Cardiac fibroblast (primary cell): Measurements from ENCODE around the gene DNAAF1.
"Not testable (repeated sequence)": the region's sequence is repeated elsewhere in the genome, so short reads cannot be mapped to it uniquely, and the experiment has no call there.

Source experiments
- DNase-seq, 2 donors: peaks; one replicate each; pipeline versions ENCODE4 v3.0.0 to v3.0.0-alpha.2; 2010; ENCODE audit warnings: low read depth in 2 of 2
- H3K4me3 ChIP-seq, 2 donors: replicated peaks in 1 of 2; 1 replicate in 1 of 2; 2 replicates in 1 of 2; pipeline ENCODE4 v1.5.1; 2011; ENCODE audit warnings: low read depth in 2 of 2, low read length in 2 of 2, mild to moderate bottlenecking in 2 of 2, moderate library complexity in 1 of 2
- TF ChIP-seq, protein P1 (sequence below): IDR thresholded peaks from one replicate; pipeline ENCODE4 v1.5.1; 2011; ENCODE audit warnings: low read depth, mild to moderate bottlenecking, low read length, inconsistent platforms

DNAAF1 gene

DNA sequence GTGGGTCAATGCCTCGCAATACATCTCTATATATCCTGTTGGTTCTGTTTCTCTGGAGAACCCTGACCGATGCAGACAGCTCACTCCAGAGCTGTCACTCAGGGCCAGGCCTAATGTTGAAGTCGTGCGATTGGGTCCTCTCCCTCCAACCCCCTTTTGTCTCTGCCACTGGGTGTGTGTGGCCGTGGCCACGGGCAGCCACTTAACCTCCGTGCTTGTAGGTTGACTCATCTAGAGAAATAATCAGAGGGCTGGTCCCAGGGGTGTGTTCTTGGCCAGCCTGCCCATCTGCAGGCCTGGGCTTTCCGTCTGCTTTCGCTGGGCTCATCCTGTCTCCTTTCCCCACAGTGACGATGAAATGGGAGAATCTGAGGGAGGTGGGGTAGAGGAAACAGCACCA, 53.3 kb downstream of the DNAAF1 start:
- TF ChIP-seq, protein P1, sequence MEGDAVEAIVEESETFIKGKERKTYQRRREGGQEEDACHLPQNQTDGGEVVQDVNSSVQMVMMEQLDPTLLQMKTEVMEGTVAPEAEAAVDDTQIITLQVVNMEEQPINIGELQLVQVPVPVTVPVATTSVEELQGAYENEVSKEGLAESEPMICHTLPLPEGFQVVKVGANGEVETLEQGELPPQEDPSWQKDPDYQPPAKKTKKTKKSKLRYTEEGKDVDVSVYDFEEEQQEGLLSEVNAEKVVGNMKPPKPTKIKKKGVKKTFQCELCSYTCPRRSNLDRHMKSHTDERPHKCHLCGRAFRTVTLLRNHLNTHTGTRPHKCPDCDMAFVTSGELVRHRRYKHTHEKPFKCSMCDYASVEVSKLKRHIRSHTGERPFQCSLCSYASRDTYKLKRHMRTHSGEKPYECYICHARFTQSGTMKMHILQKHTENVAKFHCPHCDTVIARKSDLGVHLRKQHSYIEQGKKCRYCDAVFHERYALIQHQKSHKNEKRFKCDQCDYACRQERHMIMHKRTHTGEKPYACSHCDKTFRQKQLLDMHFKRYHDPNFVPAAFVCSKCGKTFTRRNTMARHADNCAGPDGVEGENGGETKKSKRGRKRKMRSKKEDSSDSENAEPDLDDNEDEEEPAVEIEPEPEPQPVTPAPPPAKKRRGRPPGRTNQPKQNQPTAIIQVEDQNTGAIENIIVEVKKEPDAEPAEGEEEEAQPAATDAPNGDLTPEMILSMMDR, result no peak

DNA sequence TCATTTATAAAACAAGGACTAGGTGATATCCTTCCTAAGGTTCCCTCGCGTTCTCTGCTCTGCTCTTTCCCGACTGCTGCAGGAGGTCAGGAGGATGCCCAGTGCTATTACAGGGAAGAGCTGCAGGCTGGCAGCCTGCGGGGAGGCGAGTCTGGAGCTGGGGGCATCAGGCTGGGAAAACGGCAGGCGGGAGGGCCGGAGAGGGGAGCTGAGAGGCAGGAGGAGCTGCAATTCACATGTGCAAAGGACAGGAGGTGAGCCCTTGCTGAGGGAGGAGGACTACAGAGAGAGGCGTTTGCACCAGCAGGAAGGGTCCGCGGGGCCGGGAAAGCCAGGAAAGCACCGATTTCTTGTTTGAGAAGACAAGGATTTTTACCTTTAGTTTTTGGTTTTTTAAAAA, 54.0 kb downstream of the DNAAF1 start:
- H3K4me3 ChIP-seq, result no peak overlapping the region
- TF ChIP-seq, protein P1, result no peak
- no peak for DNase-seq

More for the DNA sequence above, 53.3 kb downstream of the DNAAF1 start:
- no peak overlapping the region for H3K4me3 ChIP-seq
- peak; percentile 73 to 85 for DNase-seq

DNA sequence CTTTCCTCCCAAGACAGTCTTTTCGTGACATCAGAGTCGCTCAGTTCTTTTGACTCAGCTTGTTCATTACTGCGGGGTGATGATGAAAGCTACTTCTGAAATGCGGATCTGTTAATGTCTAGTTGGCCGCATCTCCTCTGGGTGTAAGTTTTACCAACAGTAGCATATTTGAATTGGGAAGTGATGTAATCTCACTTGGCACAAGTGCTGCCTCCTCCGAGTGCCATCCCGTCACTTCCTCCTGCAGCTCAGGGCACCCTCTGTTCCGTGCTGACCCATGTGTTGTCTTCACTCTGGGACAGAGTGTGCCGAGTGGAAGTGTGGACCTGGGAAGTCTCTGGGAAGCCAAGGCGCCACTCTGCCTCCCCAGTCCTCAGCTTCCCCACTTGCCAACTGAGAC, 54.8 kb downstream of the DNAAF1 start:
- TF ChIP-seq, protein P1, result no peak
- DNase-seq, result no peak
- no peak overlapping the region for H3K4me3 ChIP-seq

DNA sequence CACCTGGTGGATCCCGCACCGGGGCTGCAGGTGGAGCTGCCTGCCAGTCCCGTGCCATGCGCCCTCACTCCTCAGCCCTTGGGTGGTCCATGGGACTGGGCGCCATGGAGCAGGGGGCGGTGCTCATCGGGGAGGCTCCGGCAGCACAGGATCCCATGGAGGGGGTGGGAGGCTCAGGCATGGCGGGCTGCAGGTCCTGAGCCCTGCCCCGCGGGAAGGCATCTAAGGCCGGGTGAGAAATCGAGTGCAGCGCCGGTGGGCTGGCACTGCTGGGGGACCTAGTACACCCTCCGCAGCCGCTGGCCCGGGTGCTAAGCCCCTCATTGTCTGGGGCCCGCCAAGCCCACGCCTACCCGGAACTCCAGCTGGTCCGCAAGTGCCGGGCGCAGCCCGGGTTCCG, 59.4 kb downstream of the DNAAF1 start:
- not testable (repeated sequence) for DNase-seq, H3K4me3 ChIP-seq

DNA sequence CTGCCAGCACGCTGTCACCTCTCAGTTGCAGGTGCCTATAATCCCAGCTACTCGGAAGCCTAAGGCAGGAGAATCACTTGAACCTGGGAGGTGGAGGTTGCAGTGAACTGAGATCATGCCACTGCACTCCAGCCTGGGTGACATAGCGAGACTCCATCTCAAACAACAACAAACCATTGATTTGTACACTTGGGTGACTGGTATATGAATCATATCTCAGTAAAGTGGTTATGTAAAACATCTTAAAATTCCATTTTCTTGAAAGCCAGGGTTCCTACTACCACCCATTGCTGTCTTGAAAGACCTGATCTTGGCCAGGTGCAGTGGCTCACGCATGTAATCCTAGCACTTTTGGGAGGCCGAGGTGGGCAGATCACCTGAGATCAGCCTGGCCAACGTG, 60.0 kb downstream of the DNAAF1 start:
- not testable (repeated sequence) for H3K4me3 ChIP-seq
- DNase-seq, result peak in 1 of 2 donors; percentile 55

DNA sequence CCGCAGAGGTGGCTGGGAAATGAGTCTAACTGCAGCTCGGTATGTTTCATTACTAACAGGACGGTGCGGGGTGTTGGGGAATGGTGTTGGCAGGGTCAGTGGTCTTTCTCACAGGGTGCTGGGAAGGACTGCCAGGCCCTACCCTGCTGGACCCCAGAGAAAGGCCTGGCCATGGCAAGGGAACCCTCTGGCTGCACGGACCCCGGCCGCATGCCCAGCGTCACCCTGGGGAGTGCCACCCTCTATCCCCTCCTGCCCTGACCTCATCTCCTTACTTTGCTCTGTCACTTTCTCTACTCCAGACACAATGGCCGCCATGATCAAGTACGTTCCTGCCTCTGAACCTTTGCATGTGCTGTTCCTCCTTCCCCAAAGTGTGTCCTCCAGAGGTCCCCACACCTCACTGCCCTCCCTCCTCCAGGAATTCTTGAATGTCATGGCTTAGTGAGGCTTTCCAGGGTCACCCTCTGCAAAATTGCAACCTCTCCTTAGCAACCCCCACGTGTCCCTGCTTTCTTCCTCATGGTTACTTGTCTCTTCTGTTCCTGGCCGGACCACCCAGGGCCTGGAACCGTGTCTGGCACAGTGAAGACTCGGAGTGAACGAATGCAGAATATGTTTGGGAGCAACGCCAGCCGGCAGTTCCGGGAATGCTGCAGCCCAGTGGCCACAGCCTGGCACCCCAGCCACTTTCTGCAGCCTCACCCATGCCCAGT, 61.0 kb downstream of the DNAAF1 start:
- TF ChIP-seq, protein P1, result no peak
- no peak for DNase-seq
- no peak overlapping the region for H3K4me3 ChIP-seq

DNA sequence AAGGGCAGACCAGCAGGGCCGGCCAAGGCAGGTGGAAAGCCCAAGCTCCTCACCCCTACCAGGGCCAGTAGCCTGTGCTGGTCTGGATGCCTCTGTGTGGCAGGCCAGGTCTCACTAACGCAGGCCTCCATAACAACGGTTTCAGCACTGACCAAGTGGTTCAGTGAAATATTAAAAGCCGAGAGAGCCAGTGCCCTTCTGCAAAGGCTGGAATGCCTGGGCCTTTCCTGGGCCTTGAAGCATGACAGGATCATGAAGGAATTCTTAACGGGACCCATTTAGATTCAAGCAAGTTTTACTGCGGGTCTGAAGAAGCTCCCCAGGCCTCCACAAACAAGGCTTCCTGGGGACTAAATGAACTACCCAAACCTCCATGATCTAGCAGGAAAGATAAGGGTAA, 62.1 kb downstream of the DNAAF1 start:
- DNase-seq, result no peak
- no peak overlapping the region for H3K4me3 ChIP-seq
- TF ChIP-seq, protein P1, result no peak

DNA sequence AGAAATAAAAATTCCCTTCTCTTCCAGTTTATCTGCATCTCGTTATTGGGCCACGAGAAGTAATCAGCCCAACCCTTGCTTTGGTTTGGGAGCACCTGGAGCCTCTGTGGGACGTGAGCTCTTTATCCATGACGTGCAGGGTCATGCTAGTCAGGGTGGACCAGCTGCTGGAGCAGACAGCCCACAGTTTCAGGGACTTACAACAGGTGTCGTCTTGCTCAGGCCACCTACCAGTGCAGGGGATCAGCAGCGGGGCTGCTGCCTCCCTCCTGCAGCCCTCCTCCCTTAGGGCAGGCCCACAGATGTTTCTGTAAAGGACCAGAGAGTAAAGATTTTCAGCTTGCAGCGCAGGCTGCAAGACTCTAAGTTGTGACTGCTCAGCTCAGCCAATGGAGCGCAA, 62.8 kb downstream of the DNAAF1 start:
- no peak for DNase-seq
- H3K4me3 ChIP-seq, result no peak overlapping the region
- TF ChIP-seq, protein P1, result no peak
